NOMO-1 treated with dmso at 0.1 percent for 144 hours (cell line): ENCODE data around the gene WDR64.
"Not testable (repeated sequence)": the region's sequence is repeated elsewhere in the genome, so short reads cannot be mapped to it uniquely, and the experiment has no call there.

Source experiments
- DNase-seq: peaks from one replicate; lab custom pipeline; 2025; ENCODE audit not compliant: unreplicated experiment; lab: John Stamatoyannopoulos, UW

WDR64 gene

GRCh38 chr1:241654641-241655040, 2.6 kb downstream of the WDR64 start:
- no peak for DNase-seq

GRCh38 chr1:241658081-241658793, 6.2 kb downstream of the WDR64 start:
- no peak for DNase-seq

- not testable (repeated sequence) for DNase-seq
These were observed 6.9 kb downstream of the WDR64 start for GRCh38 chr1:241659016-241659415.

GRCh38 chr1:241660424-241660972, 8.4 kb downstream of the WDR64 start:
- no peak for DNase-seq

GRCh38 chr1:241666419-241666818, 14.3 kb downstream of the WDR64 start:
- DNase-seq, result no peak

- no peak for DNase-seq
These were observed 20.2 kb downstream of the WDR64 start for GRCh38 chr1:241672301-241672700.

- DNase-seq, result no peak
These were observed 22.8 kb downstream of the WDR64 start for GRCh38 chr1:241674805-241675384.

GRCh38 chr1:241675983-241676382, 23.9 kb downstream of the WDR64 start:
- no peak for DNase-seq

GRCh38 chr1:241677201-241677600, 25.1 kb downstream of the WDR64 start:
- no peak for DNase-seq

GRCh38 chr1:241678536-241678935, 26.5 kb downstream of the WDR64 start:
- no peak for DNase-seq

GRCh38 chr1:241679404-241679803, 27.3 kb downstream of the WDR64 start:
- DNase-seq, result no peak

GRCh38 chr1:241679961-241680360, 27.9 kb downstream of the WDR64 start:
- DNase-seq, result no peak

- DNase-seq, result not testable (repeated sequence)
These were observed 29.9 kb downstream of the WDR64 start for GRCh38 chr1:241681861-241682448.

GRCh38 chr1:241682921-241683320, 30.8 kb downstream of the WDR64 start:
- no peak for DNase-seq

GRCh38 chr1:241684108-241684507, 32.0 kb downstream of the WDR64 start:
- DNase-seq, result no peak

- no peak for DNase-seq
These were observed 36.9 kb downstream of the WDR64 start for GRCh38 chr1:241688940-241689368.

- no peak for DNase-seq
These were observed 43.4 kb downstream of the WDR64 start for GRCh38 chr1:241695246-241696171.

GRCh38 chr1:241696172-241696814, 44.2 kb downstream of the WDR64 start:
- DNase-seq, result no peak

GRCh38 chr1:241696815-241697639, 44.9 kb downstream of the WDR64 start:
- DNase-seq, result no peak

GRCh38 chr1:241697640-241698018, 45.5 kb downstream of the WDR64 start:
- no peak for DNase-seq
